CD4-positive, alpha-beta T cell treated with Interleukin-10 for 1 hour (primary cell): ENCODE measurements around the gene SLC8A3.
"Not testable (repeated sequence)": the region's sequence is repeated elsewhere in the genome, so short reads cannot be mapped to it uniquely, and the experiment has no call there.

Experiments
- DNase-seq: peaks from one replicate; pipeline ENCODE4 v3.0.0-alpha.2; 2020

Gene SLC8A3

GRCh38 chr14:70188659-70189455 is at the start of gene SLC8A3:
Gene SLC8A3, minus strand, starts transcription at chr14:70188951. Its CDS starts 20,529 bp downstream, at chr14:70168422.
- DNase-seq, result no peak

DNA sequence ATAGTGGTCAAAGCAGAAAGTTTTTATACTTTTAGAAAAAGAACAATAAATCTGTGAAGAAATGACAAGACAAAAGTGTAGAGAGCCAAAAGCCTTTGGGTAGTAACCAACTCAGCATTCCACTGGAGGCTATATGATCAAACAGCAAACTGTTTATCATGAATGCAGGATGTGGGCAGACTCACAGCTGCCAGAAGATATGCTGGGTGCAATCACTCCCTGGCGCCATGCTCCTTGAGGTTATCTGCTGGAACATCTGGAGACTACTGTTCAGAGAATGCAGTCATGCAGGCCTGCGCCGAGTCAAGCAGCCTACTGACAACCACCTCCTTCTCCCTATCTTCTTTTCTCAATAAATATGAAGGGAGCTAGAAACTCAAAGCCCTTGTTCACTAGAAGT is 49.0 kb upstream of the SLC8A3 start:
- no peak for DNase-seq

DNA sequence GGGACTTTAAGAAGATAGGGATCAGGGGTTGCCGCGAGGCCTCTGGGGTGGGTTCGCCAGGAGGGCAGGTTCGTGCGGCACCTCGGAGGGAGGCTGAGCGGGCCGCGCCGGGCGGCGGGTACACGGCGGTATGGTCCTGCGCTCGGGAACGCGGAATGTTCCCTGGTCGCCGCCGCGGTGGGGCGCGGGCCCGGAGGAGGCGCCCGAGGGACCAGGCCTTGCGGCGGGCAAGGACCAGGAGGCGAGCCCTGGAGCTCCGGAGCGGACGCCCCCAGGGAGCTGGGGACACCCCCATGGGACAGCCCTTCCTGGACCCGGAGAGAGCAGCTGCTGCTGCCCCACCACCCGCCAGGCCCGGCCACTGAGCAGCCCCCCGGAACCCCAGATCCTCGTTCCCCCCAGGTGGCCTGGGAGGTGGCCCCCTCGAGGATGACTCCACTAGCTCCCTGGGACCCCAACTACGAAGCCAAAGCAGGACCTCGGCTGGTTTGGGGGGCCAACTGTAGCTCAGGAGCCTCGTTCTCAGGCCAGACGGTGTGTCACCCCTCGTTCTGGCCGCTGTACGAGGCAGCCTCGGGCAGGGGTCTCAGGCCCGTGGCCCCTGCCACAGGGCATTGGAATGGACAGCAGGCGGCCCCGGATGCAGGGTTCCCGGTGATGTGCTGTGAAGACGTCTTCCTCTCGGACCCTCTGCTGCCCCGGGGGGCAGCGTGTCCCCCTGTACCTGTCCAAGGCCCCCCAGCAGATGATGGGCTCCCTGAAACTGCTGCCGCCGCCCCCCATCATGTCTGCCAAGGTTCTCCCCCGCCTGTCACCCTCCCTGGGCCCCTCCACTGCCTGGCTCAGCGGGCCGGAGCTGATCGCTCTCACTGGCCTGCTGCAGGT is 45.6 kb upstream of the SLC8A3 start:
- no peak for DNase-seq

GRCh38 chr14:70231756-70232544 is 43.2 kb upstream of the SLC8A3 start:
- DNase-seq, result not testable (repeated sequence)

DNA sequence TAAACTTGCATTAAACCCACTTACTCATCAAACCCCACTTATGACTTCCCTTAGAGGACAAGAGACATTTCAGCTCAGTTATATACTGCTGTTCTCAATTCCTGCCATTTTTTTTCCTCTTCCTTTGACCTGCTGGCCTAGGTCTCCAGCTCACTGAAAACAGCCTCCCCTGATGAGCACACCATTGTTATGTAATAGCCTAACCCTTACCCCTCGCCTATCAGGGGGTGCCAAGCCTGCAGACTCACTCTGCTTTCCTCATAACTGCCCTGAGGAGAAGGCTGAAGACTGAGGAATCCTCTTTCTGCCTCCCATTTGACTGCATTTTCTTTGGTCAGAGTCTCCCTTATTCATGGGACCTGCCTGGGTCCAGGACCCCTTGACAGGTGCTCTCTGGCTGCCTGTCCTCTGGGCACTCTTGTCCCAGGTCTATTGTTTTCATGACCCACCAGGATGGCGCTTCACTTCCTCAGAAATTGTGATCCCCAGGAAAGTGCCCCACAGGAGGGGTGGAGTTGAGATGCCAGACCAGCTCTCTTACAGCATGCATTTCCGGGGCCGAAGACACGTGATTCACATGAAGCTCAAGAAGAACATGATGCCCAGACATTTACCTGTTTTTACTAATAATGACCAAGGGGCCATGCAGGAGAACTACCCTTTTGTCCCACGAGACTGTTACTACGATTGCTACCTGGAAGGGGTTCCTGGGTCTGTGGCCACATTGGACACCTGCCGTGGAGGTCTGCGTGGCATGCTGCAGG is 41.3 kb upstream of the SLC8A3 start:
- DNase-seq, result not testable (repeated sequence)

DNA sequence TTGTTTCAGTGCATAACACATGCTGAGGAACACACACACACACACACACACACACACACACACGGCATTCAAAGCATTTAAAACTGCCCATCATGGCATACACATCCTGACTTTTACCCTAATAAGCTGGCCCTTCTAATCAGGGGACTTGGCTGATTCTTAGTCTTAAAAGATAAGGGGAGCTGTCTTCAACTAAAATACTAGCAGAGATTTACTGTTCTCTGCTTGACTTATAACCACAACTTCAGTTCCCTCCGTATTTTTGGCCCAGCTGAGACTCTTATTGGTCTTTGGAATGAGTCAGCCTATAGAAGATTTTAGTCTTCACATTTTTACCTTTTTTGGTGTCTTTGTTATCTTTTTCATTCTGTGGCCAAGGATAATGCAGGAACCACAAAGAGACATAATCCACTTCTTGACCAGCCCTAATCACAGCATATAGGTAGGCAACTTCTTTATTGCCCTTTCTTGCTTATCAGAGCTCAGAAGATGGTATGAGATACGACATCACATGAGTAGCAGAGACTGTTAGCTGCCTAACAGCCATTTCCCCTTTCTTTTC is 25.1 kb upstream of the SLC8A3 start:
- no peak for DNase-seq

DNA sequence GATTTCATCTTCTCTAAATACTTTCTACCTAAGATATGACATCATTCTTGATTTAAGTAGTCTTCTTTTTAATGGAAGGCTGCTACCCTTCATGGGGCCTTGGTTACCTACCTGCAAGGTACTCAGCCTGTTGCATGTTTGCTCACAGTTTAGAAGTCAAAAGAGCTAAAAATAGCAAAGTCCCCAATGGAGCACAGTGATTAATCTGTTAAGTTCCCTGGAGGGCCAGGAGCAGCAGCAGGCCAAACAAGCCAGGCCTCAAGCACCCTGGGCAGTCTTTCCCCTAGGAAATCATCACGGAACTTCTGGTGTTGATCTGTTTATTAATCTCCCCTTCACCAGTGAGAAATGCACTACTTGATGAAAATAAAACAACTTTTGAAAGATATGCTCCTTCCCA is 24.0 kb upstream of the SLC8A3 start:
- DNase-seq, result no peak

- no peak for DNase-seq
Measured at GRCh38 chr14:70208380-70208779, 19.6 kb upstream of the SLC8A3 start.

DNA sequence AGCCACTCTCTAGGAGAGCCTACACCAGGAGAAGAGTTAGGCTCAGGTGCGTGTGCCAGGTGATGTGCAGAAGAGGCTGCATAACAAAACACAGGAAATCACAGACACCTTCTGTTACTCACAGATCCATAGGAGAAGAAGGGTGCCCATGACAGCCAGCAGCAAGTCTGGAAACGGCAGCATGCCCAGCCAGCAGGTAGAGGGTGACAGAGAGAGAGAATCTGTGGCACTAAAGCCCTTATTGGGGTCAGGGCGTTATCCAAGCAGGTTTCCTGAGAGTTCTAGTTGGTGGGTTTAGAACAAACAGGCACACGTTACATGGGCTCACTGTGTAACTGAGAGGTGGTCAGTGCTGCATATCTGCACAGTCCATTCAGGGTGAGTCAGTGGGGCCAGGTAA is 14.9 kb upstream of the SLC8A3 start:
- no peak for DNase-seq

DNA sequence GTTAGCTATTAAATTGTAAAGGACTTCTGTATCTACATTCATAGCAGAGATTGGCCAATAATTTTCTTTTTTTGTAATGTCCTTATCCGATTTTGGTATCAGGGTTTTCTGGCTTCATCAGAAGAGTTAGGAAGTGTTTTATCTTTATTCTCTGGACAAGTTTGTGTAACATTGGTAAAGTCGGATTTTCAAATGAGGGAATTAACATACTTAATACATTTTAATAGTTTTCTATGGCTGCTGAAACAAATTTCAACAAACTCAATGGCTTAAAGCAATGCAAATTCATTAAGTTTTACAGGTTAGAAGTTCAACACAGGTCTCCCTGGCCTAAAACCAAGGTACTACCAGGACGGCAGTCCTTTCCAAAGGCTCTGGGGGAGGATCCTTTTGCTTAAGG is 13.2 kb upstream of the SLC8A3 start:
- no peak for DNase-seq

DNA sequence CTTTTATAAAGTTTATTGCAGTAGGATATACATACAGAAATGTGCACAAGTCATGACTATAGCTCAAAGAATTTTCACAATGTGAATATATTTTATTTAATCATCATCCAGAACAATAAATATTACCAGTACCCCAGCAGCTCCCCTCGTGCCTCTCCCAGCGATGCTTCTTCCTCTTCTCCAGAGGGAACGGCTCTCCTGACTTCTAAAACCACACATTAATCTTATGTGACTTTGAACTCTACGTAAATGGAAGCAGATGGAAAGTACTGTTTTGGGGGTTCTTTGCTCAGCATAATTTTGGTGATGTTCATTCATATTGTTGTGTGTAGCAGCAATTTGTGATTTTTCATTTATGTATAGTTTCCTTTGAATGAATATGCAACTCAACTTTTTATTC is 4.6 kb upstream of the SLC8A3 start:
- no peak for DNase-seq

DNA sequence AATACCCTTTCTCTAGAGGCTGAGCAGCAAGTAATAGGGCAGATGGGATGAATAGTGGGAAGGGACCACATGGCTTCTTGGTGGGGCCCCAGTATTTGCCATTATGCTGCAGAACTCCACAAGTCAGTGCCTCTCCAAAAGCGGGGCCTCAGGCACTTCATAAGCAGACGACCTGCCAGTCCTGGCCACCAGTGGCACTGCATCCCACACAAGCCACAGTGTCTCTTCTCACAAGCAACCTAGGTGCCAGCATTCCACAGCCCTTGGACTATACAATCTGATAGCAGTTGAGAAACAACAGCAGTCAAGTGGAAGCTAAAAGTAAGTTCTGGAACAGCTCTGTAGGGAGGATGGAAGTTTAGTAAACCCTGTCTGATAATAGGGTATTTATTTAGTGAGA is 4.2 kb upstream of the SLC8A3 start:
- DNase-seq, result no peak

GRCh38 chr14:70190156-70190555 is 1.4 kb upstream of the SLC8A3 start:
- no peak for DNase-seq

GRCh38 chr14:70189456-70190077 is 816 bp upstream of the SLC8A3 start:
- no peak for DNase-seq

DNA sequence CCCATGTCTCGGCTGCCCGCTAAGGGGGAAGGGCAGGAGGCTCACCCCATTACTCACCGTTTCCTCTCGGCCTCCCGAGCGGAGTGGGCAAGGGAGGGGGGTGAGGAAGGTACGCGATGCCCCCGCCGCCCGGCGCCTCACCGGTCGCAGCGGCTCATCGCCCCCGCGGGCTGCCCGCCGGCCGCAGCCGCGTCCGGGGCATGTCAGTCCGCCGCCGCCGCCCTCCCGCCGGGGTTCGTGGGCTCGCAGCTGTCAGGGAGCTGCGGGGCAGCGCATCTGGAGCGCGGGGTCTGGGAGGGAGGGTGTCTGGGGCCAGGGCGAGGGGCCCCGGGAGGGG is 461 bp downstream of the SLC8A3 start:
- DNase-seq, result no peak

GRCh38 chr14:70186900-70187451 is 1.8 kb downstream of the SLC8A3 start:
- DNase-seq, result no peak

GRCh38 chr14:70183991-70184390 is 4.8 kb downstream of the SLC8A3 start:
- DNase-seq, result no peak

DNA sequence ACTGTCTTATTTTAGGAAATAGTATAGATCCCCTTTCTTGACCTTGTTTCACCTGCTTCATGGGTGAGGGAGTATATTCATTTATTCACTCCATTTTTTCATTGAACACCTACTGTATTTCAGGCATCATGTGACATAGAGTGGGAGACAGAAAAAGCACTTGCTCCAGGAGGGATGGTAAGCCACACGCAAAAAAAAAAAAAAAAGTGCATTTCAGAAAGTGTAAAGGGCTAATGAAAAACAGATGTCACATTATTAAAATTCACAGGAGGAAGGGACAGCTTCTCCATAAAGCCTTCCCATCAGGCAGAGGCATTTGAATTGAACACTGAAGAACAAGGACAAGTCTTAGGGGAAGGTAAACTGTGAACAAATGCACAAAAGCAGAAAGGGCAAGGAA is 7.5 kb downstream of the SLC8A3 start:
- DNase-seq, result no peak

DNA sequence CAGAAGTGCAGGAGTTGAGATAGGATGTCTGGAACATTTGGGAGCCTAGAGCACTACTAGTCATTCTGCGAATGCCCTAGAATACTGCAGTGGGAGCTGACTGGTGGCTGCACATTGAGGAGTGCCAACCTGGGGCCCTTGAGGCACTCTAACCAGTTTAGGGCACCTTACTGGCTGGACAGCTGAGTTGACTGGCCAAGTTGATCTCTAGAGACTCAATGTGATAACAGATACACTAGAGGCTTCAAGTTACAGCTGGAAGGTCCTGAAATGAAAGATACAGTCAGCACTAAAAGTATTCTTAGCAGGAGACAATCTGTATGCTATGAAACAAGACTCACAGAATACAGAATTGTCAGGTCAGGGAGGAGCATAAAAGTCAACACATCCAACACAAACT is 8.0 kb downstream of the SLC8A3 start:
- no peak for DNase-seq

DNA sequence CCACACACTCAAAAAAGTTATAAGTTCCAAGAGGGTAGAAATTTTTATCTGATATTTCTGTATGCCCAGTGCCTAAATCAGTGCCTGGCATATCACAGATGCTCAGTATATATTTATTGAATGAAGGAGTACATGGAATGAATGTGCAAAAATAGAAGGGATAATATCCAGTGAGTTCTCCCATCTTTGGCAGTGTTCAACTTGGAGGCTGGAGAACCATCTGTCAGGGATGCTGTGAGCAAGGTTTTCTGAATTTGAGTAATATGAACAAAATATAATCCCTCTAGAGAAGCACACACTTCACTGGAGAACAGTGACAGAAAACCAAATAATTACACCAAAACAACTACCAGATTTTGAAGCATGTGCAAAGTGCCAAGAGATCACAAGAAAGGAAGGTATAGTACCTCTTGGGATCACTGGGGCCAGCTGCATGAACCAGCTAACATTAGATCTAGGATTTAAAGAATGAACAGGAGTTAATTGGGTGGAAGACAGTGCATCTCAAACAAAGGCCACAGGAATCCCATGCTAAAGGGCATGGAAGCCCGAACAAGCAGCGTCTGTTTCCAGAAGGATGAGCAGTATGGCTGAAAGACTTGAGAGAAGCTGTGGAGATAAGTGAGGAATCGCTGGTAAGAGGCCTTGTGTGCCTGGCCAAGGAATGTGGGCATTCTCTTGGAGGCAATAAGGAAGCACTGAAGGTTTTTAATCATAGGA is 11.5 kb downstream of the SLC8A3 start:
- DNase-seq, result no peak

GRCh38 chr14:70173569-70173968 is 15.2 kb downstream of the SLC8A3 start:
- DNase-seq, result no peak
